Keratinocyte (primary cell): Measurements from ENCODE around the gene LSP1. TPM values are rescaled to one million over a fixed set of nuclear protein-coding genes. Genes with fewer than 3 reads are reported as not detected.

Experiments
- DNase-seq: peaks from one replicate; pipeline ENCODE4 v3.0.0-alpha.2; 2011; ENCODE audit warnings: low read depth, missing footprints, low spot score
- FAIRE-seq: peaks from 2 replicates; lab custom pipeline; 2011; peaks lifted over from hg19 to GRCh38; lab: Jason Lieb, UNC
- H2AFZ ChIP-seq: 2 replicates; pipeline ENCODE4 v1.6.0; 2012; ENCODE audit warnings: low read length, control low read depth, inconsistent platforms; ENCODE audit not compliant: control insufficient read depth
- H3K27ac ChIP-seq: 2 replicates; pipeline ENCODE4 v1.5.1; 2011; ENCODE audit warnings: low read length; ENCODE audit not compliant: control insufficient read depth, insufficient read depth
- H3K27me3 ChIP-seq: 3 replicates; pipeline ENCODE4 v1.6.0; 2011; ENCODE audit warnings: low read length; ENCODE audit not compliant: control insufficient read depth, insufficient read depth; ENCODE audit errors: extremely low read depth
- H3K36me3 ChIP-seq, 2 experiments: 2 replicates in 1 of 2; 3 replicates in 1 of 2; pipeline ENCODE4 v1.5.1; 2011; ENCODE audit warnings: low read length in 2 of 2, mild to moderate bottlenecking in 1 of 2; ENCODE audit not compliant: control insufficient read depth in 2 of 2, insufficient read depth in 2 of 2; ENCODE audit errors: extremely low read depth in 1 of 2
- H3K4me1 ChIP-seq: 3 replicates; pipeline ENCODE4 v1.5.1; 2011; ENCODE audit warnings: low read length; ENCODE audit not compliant: control insufficient read depth, insufficient read depth; ENCODE audit errors: extremely low read depth
- H3K4me2 ChIP-seq: 3 replicates; pipeline ENCODE4 v1.6.0; 2011; ENCODE audit warnings: low read depth, low read length; ENCODE audit not compliant: control insufficient read depth, insufficient read depth; ENCODE audit errors: extremely low read depth
- H3K4me3 ChIP-seq, 3 experiments: fragments of 200-600 bp in 1 of 3; sonication (generic) in 1 of 3; 2 replicates in 2 of 3; 3 replicates in 1 of 3; pipeline ENCODE4 v1.5.1; 2011 to 2016; ENCODE audit warnings: low read length in 3 of 3, mild to moderate bottlenecking in 3 of 3, control low read depth in 2 of 3, inconsistent platforms in 1 of 3, low read depth in 1 of 3, mixed read lengths in 1 of 3, mixed run types in 1 of 3, moderate library complexity in 1 of 3; ENCODE audit not compliant: control insufficient read depth in 2 of 3, insufficient read depth in 2 of 3; ENCODE audit errors: extremely low read depth in 1 of 3
- H3K79me2 ChIP-seq: 2 replicates; pipeline ENCODE4 v1.6.0; 2012; ENCODE audit warnings: low read length; ENCODE audit not compliant: control insufficient read depth, insufficient read depth
- H3K9ac ChIP-seq: 3 replicates; pipeline ENCODE4 v1.6.0; 2011; ENCODE audit warnings: low read length; ENCODE audit not compliant: control insufficient read depth, insufficient read depth; ENCODE audit errors: extremely low read depth
- H3K9me1 ChIP-seq: 3 replicates; pipeline ENCODE4 v1.6.0; 2011; ENCODE audit warnings: low read length; ENCODE audit not compliant: control insufficient read depth, insufficient read depth; ENCODE audit errors: extremely low read depth
- H3K9me3 ChIP-seq: 2 replicates; pipeline ENCODE4 v1.5.1; 2012; ENCODE audit warnings: low read depth, low read length; ENCODE audit not compliant: control insufficient read depth
- H4K20me1 ChIP-seq: 3 replicates; pipeline ENCODE4 v1.6.0; 2011; ENCODE audit warnings: low read length; ENCODE audit not compliant: control insufficient read depth, insufficient read depth; ENCODE audit errors: extremely low read depth
- CTCF ChIP-seq, 3 experiments: IDR thresholded peaks in 1 of 3; conservative IDR thresholded peaks in 1 of 3; optimal IDR thresholded peaks in 1 of 3; 2 replicates in 2 of 3; 3 replicates in 1 of 3; pipeline versions ENCODE3 to v1.5.1; 2011; ENCODE audit warnings: low read length in 3 of 3, mild to moderate bottlenecking in 3 of 3, moderate library complexity in 2 of 3, control low read depth in 1 of 3, inconsistent platforms in 1 of 3; ENCODE audit not compliant: insufficient read depth in 2 of 3; ENCODE audit errors: extremely low read depth in 1 of 3
- EZH2 ChIP-seq: IDR thresholded peaks from one replicate; pipeline ENCODE4 v1.6.1; 2012; ENCODE audit warnings: inconsistent platforms, mild to moderate bottlenecking, low read length, moderate library complexity
- dilution Hi-C: fragments of 300-500 bp; cut with MboI; formaldehyde crosslinking; loops from one replicate; pipeline ENCODE4 v1.7.0; 2020; ENCODE audit warnings: low sequenced_read_pairs; ENCODE audit not compliant: extremely low pct_ligation_motif_present
- polyA plus RNA-seq, 5 experiments: library from polyadenylated mRNA; depleted of rRNA in 3 of 5; stranded (reverse) in 3 of 5; stranded (forward) in 1 of 5; unstranded in 1 of 5; fragments of >200 nt; gene quantifications; 1 replicate in 1 of 5; 2 replicates in 3 of 5; 3 replicates in 1 of 5; pipeline versions ENCODE4 v1.2.1 to v1.2.3, GENCODE V29; 2011 to 2012; ENCODE audit warnings: missing spikeins in 2 of 5, low read depth in 1 of 5, low replicate concordance in 1 of 5

The LSP1 gene
- polyA plus RNA-seq, 1 donor (not counting 4 experiments of a cell fraction or from before 2014, with no cell fraction given), result 0.94 TPM

- H3K27ac ChIP-seq, result no peak overlapping the region
- no peaks in the 10 kb centered on the region for H3K79me2 ChIP-seq
- peaks cover 7% of the 10 kb centered on the region for H3K27me3 ChIP-seq
- no peak overlapping the region for H3K4me2 ChIP-seq
- H2AFZ ChIP-seq, result no peak overlapping the region
- H3K36me3 ChIP-seq, result no peaks in the 10 kb centered on the region
- H3K9me3 ChIP-seq, result no peaks in the 10 kb centered on the region
- H3K9me1 ChIP-seq, result no peaks in the 10 kb centered on the region
- H3K4me3 ChIP-seq, result no peak overlapping the region
- H4K20me1 ChIP-seq, result no peaks in the 10 kb centered on the region
- dilution Hi-C loops, result no loop called here
- DNase-seq (no peak), FAIRE-seq (no peak)
- no peak overlapping the region for H3K9ac ChIP-seq
- TF ChIP-seq CTCF (optimal IDR thresholded peaks at IDR 0.05 in 1 of 3, IDR thresholded peaks at IDR 0.05 in 1 of 3, conservative IDR thresholded peaks at IDR 0.05 in 1 of 3; ENCODE audit: extremely low read depth in 1 of 3, insufficient read depth in 2 of 3, low read length in 3 of 3), result no peak
- TF ChIP-seq EZH2, result no peak
- peaks cover 5% of the 10 kb centered on the region for H3K4me1 ChIP-seq
Measured at GRCh38 chr11:1925373-1926155, 72.7 kb downstream of the LSP1 start.

GRCh38 chr11:1926156-1927025, 73.5 kb downstream of the LSP1 start:
- H3K4me3 ChIP-seq, result no peak overlapping the region
- no peaks in the 10 kb centered on the region for H3K9me1 ChIP-seq
- no peak overlapping the region for H2AFZ ChIP-seq
- peaks cover 5% of the 10 kb centered on the region for H3K4me1 ChIP-seq
- H3K79me2 ChIP-seq, result no peaks in the 10 kb centered on the region
- H3K9ac ChIP-seq, result no peak overlapping the region
- no peaks in the 10 kb centered on the region for H3K36me3 ChIP-seq
- TF ChIP-seq EZH2 (no peak), CTCF (optimal IDR thresholded peaks at IDR 0.05 in 1 of 3, IDR thresholded peaks at IDR 0.05 in 1 of 3, conservative IDR thresholded peaks at IDR 0.05 in 1 of 3; ENCODE audit: extremely low read depth in 1 of 3, insufficient read depth in 2 of 3, low read length in 3 of 3) (no peak)
- FAIRE-seq, result no peak
- no peak overlapping the region for H3K27ac ChIP-seq
- dilution Hi-C loops, result no loop called here
- no peak for DNase-seq
- H3K9me3 ChIP-seq, result no peaks in the 10 kb centered on the region
- H3K4me2 ChIP-seq, result no peak overlapping the region
- H3K27me3 ChIP-seq, result peaks cover 5% of the 10 kb centered on the region
- no peaks in the 10 kb centered on the region for H4K20me1 ChIP-seq
